Ishikawa (cell line): Measurements from ENCODE around the gene PPFIA4.

ENCODE experiments used
- CEBPB ChIP-seq: IDR thresholded peaks from 2 replicates; pipeline ENCODE4 v1.6.1; 2012
- EGR1 ChIP-seq: IDR thresholded peaks from 2 replicates; pipeline ENCODE4 v1.6.1; 2012
- EP300 ChIP-seq: IDR thresholded peaks from 2 replicates; pipeline ENCODE4 v1.6.1; 2012; ENCODE audit warnings: borderline replicate concordance
- NFIC ChIP-seq: IDR thresholded peaks from 2 replicates; pipeline ENCODE4 v1.6.1; 2012
- RAD21 ChIP-seq: IDR thresholded peaks from 2 replicates; pipeline ENCODE4 v1.6.1; 2012; ENCODE audit warnings: low read depth
- TAF1 ChIP-seq: IDR thresholded peaks from 2 replicates; pipeline ENCODE4 v1.6.1; 2012; ENCODE audit warnings: low read depth, mild to moderate bottlenecking
- USF1 ChIP-seq: IDR thresholded peaks from 2 replicates; pipeline ENCODE4 v1.6.1; 2012
- YY1 ChIP-seq: IDR thresholded peaks from 2 replicates; pipeline ENCODE4 v1.6.1; 2012; ENCODE audit warnings: low read depth
- TF ChIP-seq, protein P1 (sequence below): IDR thresholded peaks from 2 replicates; pipeline ENCODE4 v1.6.1; 2012

GRCh38 chr1:203065986-203066385, 39.7 kb downstream of the PPFIA4 start:
- TF ChIP-seq, protein P1, sequence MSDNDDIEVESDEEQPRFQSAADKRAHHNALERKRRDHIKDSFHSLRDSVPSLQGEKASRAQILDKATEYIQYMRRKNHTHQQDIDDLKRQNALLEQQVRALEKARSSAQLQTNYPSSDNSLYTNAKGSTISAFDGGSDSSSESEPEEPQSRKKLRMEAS, result no peak
- TF ChIP-seq EP300, result no peak
- no peak for TF ChIP-seq CEBPB
- TF ChIP-seq EGR1, result no peak
- TF ChIP-seq YY1, result no peak
- TF ChIP-seq RAD21, result no peak
- no peak for TF ChIP-seq NFIC
- no peak for TF ChIP-seq TAF1
- no peak for TF ChIP-seq USF1
